NOMO-1 treated with dmso at 0.1 percent for 144 hours (cell line): ENCODE data around the gene BORCS6.
A peak's percentile ranks its signal among the peaks of the same experiment; 100 is the strongest.

Source experiments
- DNase-seq: peaks from one replicate; lab custom pipeline; 2025; ENCODE audit not compliant: unreplicated experiment; lab: John Stamatoyannopoulos, UW

The BORCS6 gene

GRCh38 chr17:8143581-8144400 lies 46.2 kb downstream of the BORCS6 start:
- no peak for DNase-seq

- no peak for DNase-seq
Observed at GRCh38 chr17:8142887-8143580, 46.9 kb downstream of the BORCS6 start.

GRCh38 chr17:8142158-8142886 lies 47.7 kb downstream of the BORCS6 start:
- DNase-seq, result no peak

- DNase-seq, result no peak
Observed at GRCh38 chr17:8141741-8142140, 48.2 kb downstream of the BORCS6 start.

- DNase-seq, result no peak
Observed at GRCh38 chr17:8141045-8141444, 48.9 kb downstream of the BORCS6 start.

GRCh38 chr17:8140065-8141029 lies 49.6 kb downstream of the BORCS6 start:
- DNase-seq, result no peak

GRCh38 chr17:8138672-8139371 lies 51.2 kb downstream of the BORCS6 start:
- DNase-seq, result peak; percentile 92

- no peak for DNase-seq
Observed at GRCh38 chr17:8138374-8138671, 51.7 kb downstream of the BORCS6 start.
